SK-N-SH treated with all-trans-retinoic acid at 6 μM for 48 hours (cell line): ENCODE measurements around the gene FRMD4A.
"Not testable (repeated sequence)": the region's sequence is repeated elsewhere in the genome, so short reads cannot be mapped to it uniquely, and the experiment has no call there.

Experiments used
- ATAC-seq: fragments of 200-7000 bp; cut with Tn5 transposase; 3 replicates; pipeline ENCODE4 v1.9.1; 2020; ENCODE audit warnings: mild to moderate bottlenecking, moderate library complexity
- ARNTL ChIP-seq: fragments of 450-650 bp; formaldehyde crosslinking; IDR thresholded peaks from 2 replicates; pipeline ENCODE4 v1.5.0; 2020; ENCODE audit warnings: low read depth, mild to moderate bottlenecking, moderate library complexity, borderline replicate concordance
- BACH2 ChIP-seq: fragments of 250-450 bp; sonication (Bioruptor Pico); IDR thresholded peaks from 2 replicates; pipeline ENCODE4 v1.9.0; 2021; ENCODE audit warnings: mild to moderate bottlenecking, borderline replicate concordance
- CSDC2 ChIP-seq: fragments of 250-450 bp; sonication (Bioruptor Pico); IDR thresholded peaks from 2 replicates; pipeline ENCODE4 v1.5.0; 2020; ENCODE audit warnings: mild to moderate bottlenecking, moderate library complexity
- ESRRG ChIP-seq: fragments of 250-450 bp; sonication (Bioruptor Pico); IDR thresholded peaks from 2 replicates; pipeline ENCODE4 v1.6.1; 2021; ENCODE audit warnings: mild to moderate bottlenecking
- ISL1 ChIP-seq: fragments of 250-450 bp; sonication (Bioruptor Pico); IDR thresholded peaks from 2 replicates; pipeline ENCODE4 v2.1.2; 2022; ENCODE audit warnings: mild to moderate bottlenecking, moderate library complexity
- OSR1 ChIP-seq: fragments of 250-450 bp; sonication (Bioruptor Pico); IDR thresholded peaks from 2 replicates; pipeline ENCODE4 v1.8.0; 2022; ENCODE audit warnings: moderate library complexity, mild to moderate bottlenecking, inconsistent platforms
- RARB ChIP-seq: fragments of 250-450 bp; sonication (Bioruptor Pico); IDR thresholded peaks from 2 replicates; pipeline ENCODE4 v1.8.0; 2021; ENCODE audit warnings: mild to moderate bottlenecking, moderate library complexity
- SNAI2 ChIP-seq: fragments of 250-450 bp; sonication (Bioruptor Pico); IDR thresholded peaks from 2 replicates; pipeline ENCODE4 v1.5.0; 2020; ENCODE audit warnings: mild to moderate bottlenecking, moderate library complexity
- ZC3H10 ChIP-seq: fragments of 250-450 bp; sonication (Bioruptor Pico); IDR thresholded peaks from 2 replicates; pipeline ENCODE4 v1.5.1; 2021; ENCODE audit warnings: mild to moderate bottlenecking, moderate library complexity
- ZFP3 ChIP-seq: fragments of 250-450 bp; sonication (Bioruptor Pico); IDR thresholded peaks from 2 replicates; pipeline ENCODE4 v1.5.0; 2020; ENCODE audit warnings: mild to moderate bottlenecking, moderate library complexity
- ZFP30 ChIP-seq: fragments of 450-650 bp; formaldehyde crosslinking; IDR thresholded peaks from 2 replicates; pipeline ENCODE4 v1.5.0; 2022; ENCODE audit warnings: mild to moderate bottlenecking, moderate library complexity
- ZNF565 ChIP-seq: fragments of 450-650 bp; formaldehyde crosslinking; conservative IDR thresholded peaks from 2 replicates; pipeline ENCODE4 v1.5.0; 2020; ENCODE audit warnings: low read depth, mild to moderate bottlenecking, moderate library complexity
- ZNF70 ChIP-seq: fragments of 450-650 bp; formaldehyde crosslinking; IDR thresholded peaks from 2 replicates; pipeline ENCODE4 v1.5.0; 2020; ENCODE audit warnings: mild to moderate bottlenecking, moderate library complexity
- ZNF8 ChIP-seq: fragments of 450-650 bp; formaldehyde crosslinking; IDR thresholded peaks from 2 replicates; pipeline ENCODE4 v1.5.0; 2020; ENCODE audit warnings: mild to moderate bottlenecking, moderate library complexity
- TF ChIP-seq, protein P1 (sequence below): fragments of 250-450 bp; sonication (Bioruptor Pico); IDR thresholded peaks from 2 replicates; pipeline ENCODE4 v1.5.0; 2020; ENCODE audit warnings: mild to moderate bottlenecking, moderate library complexity
- TF ChIP-seq, protein P2 (sequence below): fragments of 250-450 bp; sonication (Bioruptor Pico); IDR thresholded peaks from 2 replicates; pipeline ENCODE4 v1.5.1; 2021; ENCODE audit warnings: mild to moderate bottlenecking, moderate library complexity
- TF ChIP-seq, protein P3 (sequence below): fragments of 250-450 bp; sonication (Bioruptor Pico); IDR thresholded peaks from 2 replicates; pipeline ENCODE4 v1.8.0; 2020; ENCODE audit warnings: mild to moderate bottlenecking, moderate library complexity, borderline replicate concordance
- TF ChIP-seq, protein P4 (sequence below): fragments of 250-450 bp; sonication (Bioruptor Pico); IDR thresholded peaks from 2 replicates; pipeline ENCODE4 v1.5.1; 2020; ENCODE audit warnings: low read depth, mild to moderate bottlenecking, moderate library complexity

The FRMD4A gene

DNA sequence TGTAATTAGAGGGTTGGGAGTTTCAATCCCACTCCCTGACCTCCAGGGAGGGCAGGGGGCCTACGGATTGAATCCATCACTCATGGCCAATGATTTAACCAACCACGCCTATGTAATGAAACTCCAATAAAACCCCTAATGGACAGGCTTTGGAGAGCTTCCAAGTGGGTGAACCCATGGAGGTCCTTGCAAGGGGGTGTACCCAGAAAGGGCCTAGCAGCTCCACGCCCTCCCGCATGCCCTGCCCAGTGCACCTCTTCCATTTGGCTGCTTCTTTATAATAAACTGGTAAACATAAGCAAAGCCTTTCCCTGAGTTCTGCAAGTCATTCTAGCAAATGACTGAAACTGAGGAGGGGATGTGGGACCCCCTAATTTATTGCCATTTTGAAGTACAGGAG is 280.1 kb downstream of the FRMD4A start:
- TF ChIP-seq ZNF8 (no peak), ZFP3 (CRISPR knock-in tag) (no peak)
- TF ChIP-seq, protein P1, sequence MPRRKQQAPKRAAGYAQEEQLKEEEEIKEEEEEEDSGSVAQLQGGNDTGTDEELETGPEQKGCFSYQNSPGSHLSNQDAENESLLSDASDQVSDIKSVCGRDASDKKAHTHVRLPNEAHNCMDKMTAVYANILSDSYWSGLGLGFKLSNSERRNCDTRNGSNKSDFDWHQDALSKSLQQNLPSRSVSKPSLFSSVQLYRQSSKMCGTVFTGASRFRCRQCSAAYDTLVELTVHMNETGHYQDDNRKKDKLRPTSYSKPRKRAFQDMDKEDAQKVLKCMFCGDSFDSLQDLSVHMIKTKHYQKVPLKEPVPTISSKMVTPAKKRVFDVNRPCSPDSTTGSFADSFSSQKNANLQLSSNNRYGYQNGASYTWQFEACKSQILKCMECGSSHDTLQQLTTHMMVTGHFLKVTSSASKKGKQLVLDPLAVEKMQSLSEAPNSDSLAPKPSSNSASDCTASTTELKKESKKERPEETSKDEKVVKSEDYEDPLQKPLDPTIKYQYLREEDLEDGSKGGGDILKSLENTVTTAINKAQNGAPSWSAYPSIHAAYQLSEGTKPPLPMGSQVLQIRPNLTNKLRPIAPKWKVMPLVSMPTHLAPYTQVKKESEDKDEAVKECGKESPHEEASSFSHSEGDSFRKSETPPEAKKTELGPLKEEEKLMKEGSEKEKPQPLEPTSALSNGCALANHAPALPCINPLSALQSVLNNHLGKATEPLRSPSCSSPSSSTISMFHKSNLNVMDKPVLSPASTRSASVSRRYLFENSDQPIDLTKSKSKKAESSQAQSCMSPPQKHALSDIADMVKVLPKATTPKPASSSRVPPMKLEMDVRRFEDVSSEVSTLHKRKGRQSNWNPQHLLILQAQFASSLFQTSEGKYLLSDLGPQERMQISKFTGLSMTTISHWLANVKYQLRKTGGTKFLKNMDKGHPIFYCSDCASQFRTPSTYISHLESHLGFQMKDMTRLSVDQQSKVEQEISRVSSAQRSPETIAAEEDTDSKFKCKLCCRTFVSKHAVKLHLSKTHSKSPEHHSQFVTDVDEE (CRISPR knock-in tag), result no peak

DNA sequence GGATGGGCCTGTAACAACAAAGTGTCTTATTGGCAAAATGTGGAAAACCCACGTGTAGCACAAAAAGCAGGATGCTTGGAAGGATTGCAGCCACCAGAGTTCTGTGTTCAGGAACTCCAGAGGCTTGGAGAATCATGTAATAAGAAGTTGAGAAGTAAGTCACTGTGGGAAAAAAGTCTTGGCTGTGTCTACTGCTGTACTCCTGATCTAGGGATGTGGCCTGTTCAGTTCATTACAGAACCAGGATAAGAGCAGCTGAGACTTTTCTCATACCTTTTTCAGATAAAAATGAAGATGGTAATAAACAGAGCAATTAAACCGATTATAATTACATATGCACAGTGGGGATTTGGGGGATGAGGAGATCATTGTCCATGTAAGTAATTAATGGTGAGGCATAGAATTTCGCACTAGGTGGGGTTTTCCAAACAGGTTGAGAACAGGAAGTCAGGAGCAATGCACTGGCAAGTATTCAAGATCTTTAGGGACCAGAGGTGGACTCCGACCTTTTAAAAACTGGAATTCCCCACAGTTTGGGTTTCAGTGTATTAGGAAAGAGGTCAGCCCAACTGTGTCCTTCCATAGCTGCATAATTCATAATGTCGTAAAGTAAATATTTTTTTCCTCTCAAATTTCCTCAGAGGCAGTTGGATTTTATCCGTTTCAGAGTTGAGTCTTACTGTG is 281.7 kb downstream of the FRMD4A start:
- ATAC-seq, result no peak
- TF ChIP-seq, protein P2, sequence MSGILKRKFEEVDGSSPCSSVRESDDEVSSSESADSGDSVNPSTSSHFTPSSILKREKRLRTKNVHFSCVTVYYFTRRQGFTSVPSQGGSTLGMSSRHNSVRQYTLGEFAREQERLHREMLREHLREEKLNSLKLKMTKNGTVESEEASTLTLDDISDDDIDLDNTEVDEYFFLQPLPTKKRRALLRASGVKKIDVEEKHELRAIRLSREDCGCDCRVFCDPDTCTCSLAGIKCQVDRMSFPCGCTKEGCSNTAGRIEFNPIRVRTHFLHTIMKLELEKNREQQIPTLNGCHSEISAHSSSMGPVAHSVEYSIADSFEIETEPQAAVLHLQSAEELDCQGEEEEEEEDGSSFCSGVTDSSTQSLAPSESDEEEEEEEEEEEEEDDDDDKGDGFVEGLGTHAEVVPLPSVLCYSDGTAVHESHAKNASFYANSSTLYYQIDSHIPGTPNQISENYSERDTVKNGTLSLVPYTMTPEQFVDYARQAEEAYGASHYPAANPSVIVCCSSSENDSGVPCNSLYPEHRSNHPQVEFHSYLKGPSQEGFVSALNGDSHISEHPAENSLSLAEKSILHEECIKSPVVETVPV (CRISPR knock-in tag), result no peak
- TF ChIP-seq ZNF8, result no peak
- TF ChIP-seq OSR1 (CRISPR knock-in tag), result no peak
- TF ChIP-seq BACH2 (CRISPR knock-in tag), result no peak
- TF ChIP-seq, protein P1 (CRISPR knock-in tag), result no peak
- TF ChIP-seq, protein P3, sequence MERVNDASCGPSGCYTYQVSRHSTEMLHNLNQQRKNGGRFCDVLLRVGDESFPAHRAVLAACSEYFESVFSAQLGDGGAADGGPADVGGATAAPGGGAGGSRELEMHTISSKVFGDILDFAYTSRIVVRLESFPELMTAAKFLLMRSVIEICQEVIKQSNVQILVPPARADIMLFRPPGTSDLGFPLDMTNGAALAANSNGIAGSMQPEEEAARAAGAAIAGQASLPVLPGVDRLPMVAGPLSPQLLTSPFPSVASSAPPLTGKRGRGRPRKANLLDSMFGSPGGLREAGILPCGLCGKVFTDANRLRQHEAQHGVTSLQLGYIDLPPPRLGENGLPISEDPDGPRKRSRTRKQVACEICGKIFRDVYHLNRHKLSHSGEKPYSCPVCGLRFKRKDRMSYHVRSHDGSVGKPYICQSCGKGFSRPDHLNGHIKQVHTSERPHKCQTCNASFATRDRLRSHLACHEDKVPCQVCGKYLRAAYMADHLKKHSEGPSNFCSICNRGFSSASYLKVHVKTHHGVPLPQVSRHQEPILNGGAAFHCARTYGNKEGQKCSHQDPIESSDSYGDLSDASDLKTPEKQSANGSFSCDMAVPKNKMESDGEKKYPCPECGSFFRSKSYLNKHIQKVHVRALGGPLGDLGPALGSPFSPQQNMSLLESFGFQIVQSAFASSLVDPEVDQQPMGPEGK, result no peak
- no peak for TF ChIP-seq SNAI2 (CRISPR knock-in tag)
- no peak for TF ChIP-seq ZNF70 (CRISPR knock-in tag)
- TF ChIP-seq RARB (CRISPR knock-in tag), result no peak
- TF ChIP-seq CSDC2 (CRISPR knock-in tag), result no peak
- TF ChIP-seq ZNF565 (CRISPR knock-in tag), result no peak
- TF ChIP-seq, all 23 proteins: peak for 0

More for the DNA sequence above, 280.1 kb downstream of the FRMD4A start:
- ATAC-seq, result no peak

DNA sequence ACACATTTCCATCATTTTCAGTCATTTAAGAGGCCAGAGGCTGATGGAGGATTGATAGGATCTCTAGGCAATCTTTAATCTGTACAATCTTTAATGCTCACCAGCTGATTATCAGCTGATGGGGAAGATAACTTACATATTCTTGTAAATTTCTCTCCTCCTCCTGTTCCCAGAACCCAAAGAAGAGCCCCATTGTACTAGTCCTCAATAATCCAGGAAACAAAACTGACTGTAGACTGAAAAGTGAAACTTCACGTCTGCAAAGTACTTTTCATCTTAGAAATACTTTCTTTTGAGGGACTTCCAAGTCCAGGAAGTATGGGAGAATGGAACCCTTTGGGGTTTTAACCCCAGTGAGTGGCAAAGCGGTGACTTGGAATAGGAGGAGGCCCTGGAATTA is 283.3 kb downstream of the FRMD4A start:
- TF ChIP-seq OSR1 (CRISPR knock-in tag), result no peak
- no peak for TF ChIP-seq ZFP3 (CRISPR knock-in tag)
- TF ChIP-seq CSDC2 (CRISPR knock-in tag), result no peak
- ATAC-seq, result no peak

DNA sequence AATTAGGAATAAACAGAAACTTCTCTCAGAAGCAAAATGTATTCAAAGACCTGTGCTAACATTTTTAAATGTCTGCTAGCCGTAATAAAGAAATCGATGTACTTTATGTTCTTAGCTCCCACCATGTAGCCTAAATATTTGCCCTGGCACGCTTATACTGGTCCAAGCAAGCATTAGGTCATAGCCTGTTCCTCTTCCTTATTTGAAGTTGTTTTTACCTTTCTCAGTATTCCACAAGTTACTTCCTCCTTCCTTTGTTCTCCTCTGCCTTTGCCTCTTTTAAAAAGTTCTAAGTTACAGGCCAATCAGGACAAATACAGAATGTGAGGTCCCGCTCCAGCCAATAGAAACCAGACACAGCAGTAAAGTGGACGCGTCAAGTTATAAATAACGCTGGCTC is 288.7 kb downstream of the FRMD4A start:
- ATAC-seq, result not testable (repeated sequence)

DNA sequence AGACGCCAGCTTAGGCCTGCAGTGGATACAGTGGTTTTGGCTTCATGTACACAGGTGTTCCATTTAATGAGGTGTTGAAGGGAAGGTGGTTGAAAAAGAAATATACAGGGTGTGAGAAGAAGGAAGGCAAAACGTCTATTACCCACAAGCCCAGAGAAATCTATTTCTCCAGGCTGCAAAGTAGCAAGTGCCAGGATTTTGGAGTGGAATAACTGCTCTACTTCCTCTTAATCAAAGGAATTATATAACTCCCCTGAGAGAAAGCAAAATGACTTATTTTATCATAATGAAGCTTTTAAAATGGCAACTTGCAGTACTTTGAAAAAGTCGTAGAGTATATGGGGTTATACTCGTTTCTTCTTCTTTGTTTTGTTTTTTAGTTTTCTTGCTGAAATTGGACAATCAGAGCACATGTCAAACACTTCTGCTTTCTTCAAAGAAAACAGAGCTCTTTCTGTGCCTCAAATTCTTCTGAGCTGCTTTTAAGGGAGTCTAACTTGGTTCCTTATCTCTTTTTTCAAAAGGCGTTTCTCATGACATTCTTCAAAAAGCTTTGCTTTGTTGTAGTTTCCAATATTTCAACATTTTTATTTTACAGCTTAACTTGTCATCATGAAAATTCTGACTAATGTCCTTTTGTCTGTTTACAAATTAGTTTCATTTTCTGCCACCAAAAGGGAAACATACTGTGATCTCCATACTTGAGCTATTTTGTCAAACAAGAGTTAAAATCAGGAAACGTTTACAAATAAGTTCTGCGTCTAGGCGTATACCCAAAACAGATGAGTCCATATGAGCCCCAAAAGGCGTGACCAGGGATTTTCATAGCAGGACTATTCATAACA is 289.7 kb downstream of the FRMD4A start:
- ATAC-seq, result no peak
- TF ChIP-seq, protein P2 (CRISPR knock-in tag), result no peak
- TF ChIP-seq ZFP30 (CRISPR knock-in tag), result no peak
- TF ChIP-seq ZFP3 (CRISPR knock-in tag), result no peak
- TF ChIP-seq, protein P4, sequence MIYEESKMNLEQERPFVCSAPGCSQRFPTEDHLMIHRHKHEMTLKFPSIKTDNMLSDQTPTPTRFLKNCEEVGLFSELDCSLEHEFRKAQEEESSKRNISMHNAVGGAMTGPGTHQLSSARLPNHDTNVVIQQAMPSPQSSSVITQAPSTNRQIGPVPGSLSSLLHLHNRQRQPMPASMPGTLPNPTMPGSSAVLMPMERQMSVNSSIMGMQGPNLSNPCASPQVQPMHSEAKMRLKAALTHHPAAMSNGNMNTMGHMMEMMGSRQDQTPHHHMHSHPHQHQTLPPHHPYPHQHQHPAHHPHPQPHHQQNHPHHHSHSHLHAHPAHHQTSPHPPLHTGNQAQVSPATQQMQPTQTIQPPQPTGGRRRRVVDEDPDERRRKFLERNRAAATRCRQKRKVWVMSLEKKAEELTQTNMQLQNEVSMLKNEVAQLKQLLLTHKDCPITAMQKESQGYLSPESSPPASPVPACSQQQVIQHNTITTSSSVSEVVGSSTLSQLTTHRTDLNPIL, result no peak
- TF ChIP-seq ISL1 (CRISPR knock-in tag), result no peak
- TF ChIP-seq ZC3H10 (CRISPR knock-in tag), result no peak
- TF ChIP-seq SNAI2 (CRISPR knock-in tag), result no peak
- no peak for TF ChIP-seq ESRRG (CRISPR knock-in tag)
- no peak for TF ChIP-seq ZNF565 (CRISPR knock-in tag)
- no peak for TF ChIP-seq OSR1 (CRISPR knock-in tag)
- TF ChIP-seq RARB (CRISPR knock-in tag), result no peak
- TF ChIP-seq CSDC2 (CRISPR knock-in tag), result no peak
- TF ChIP-seq ARNTL (CRISPR knock-in tag), result no peak
